NOMO-1 (cell line): Measurements from ENCODE around the gene MMP14.
"Not testable (repeated sequence)": the region's sequence is repeated elsewhere in the genome, so short reads cannot be mapped to it uniquely, and the experiment has no call there.

ENCODE experiments used
- DNase-seq, 2 experiments: peaks; one replicate each; lab custom pipeline; 2025; ENCODE audit not compliant: unreplicated experiment in 2 of 2; lab: John Stamatoyannopoulos, UW

Gene MMP14

DNA sequence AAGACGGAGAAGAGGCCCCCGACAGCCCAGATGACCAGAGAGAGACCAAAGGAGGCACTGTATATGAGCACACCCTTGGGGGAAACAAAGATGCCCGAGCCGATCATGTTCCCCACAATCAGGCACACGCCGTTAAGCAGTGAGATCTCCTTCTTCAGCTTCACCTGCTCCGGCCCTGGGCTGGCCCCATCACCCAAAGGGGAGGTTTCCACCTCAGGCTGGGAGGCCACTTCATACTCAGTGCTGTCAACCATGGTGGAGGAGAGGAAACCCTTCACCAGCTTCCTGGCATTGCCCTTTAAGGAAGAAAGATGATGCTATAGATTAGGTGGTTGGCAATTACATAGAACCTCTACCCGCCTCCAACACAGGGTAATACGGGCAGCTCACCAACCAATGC is 23.2 kb upstream of the MMP14 start:
- no peak for DNase-seq

DNA sequence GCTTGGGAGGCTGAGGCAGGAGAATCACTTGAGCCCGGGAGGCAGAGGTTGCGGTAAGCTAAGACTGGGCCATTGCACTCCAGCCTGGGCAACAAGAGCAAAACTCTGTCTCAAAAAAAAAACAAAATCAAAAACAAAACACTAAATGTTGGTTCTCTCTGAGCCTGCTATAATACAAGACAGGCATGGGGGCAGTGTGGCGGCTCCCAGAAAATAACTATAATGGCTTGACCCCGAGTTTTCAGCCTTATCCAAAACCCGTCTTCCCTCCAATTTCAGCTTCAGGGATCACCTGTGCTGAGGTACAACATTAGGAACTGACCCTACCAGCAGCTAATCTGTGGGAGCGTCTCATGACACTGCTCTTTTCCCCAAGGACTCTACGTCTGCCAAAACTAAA is 22.0 kb upstream of the MMP14 start:
- DNase-seq: no peak

DNA sequence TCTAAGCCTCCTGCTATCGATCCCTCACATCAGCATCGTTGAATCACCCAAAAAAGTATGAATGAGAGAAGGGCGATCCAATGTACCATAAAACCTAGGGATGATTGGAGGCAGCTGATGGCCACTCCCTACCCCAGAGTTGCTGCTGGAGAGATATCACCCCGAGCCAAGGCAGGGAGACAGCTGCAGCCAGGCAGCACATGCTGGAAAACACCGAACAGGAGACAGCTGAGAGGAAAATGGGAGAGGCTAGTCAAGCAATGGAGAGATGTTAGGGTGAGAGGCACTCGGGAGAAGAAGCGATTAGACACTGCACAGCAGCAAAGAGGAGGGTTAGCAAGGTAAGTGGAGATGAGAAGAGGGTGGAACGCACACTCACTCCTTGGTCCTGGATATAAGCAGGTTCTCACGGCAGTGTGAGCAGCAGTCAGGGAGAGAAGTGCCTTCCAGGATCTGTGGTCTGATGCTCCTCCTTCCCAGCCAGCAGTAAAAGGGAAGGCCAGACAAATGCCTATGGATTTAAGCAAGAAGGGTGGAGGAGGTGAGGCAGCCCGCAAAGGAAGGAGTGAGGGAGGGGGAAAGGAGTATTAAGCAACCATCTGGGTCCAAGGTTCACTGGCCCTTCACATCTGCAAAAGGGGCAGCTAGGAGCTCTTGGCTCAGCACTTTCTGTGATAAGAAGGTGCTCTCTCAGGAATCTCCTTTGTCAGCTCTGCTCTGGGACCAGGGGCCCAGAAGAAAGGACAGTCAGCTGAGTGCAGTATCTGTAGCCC is 21.3 kb upstream of the MMP14 start, which contains the start of gene SLC7A7:
TSS of gene SLC7A7 (minus strand) at position 495 of the 773 bp plus-strand sequence. CDS start 2,037 bp downstream, outside the sequence.
- DNase-seq: peak; percentile 60 to 71

DNA sequence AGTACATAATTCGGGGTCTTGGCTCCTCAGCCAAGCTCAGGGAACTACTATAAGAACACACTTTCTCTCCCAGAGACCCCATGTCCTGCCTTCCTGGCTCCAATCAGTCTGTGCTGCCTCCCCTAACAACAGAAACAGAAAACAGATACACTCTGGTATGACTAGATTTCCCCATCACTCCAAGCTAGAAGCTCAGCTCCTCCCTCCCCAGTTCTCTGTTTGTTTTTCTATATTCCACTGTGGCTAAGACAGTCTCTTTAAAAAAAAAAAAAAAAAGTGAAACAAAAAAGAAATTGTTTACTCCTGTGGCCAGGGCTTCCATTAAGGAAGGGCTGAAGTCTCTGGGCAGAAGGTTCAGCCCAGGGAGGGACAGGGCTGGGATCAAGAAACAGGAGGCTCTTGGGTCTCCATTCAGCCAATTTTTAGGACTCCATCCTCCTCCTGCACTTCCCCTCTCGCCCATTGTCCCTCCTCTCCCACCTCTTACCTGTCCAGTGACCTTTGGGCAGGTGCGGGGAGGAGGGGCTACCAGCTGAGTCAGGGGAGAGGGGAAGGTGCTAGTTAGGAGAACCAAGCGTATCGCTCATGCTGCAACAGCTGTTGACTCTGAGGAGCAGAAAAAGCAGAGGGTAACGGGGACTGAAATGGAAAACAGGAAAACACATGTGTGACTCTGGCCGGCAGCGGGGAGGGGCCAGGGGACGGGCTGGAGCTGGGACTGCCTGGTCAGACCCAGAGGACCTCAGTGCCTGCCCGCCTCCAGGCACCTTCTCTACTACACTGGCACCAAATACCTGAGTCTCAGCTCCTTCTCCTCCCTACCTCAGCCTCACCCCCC is 17.0 kb upstream of the MMP14 start:
- DNase-seq: no peak

DNA sequence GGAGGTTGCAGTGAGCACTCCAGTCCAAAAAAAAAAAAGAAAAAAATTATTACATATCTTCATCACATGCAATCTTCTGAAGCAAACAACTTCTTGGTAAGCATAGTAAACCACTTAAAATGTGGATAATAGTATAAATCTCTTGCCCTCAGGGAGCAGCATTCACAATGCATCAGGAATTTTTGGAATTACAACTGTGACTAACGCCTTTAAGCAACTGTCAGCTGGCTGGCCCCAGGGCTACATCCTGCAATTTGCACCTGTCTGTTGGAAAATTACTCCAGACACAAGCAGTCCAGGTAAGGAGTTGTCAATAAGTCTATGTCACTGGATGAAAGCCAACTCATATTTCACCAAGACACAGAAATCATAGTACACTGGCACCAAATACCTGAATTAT is 15.7 kb upstream of the MMP14 start:
- no peak for DNase-seq

DNA sequence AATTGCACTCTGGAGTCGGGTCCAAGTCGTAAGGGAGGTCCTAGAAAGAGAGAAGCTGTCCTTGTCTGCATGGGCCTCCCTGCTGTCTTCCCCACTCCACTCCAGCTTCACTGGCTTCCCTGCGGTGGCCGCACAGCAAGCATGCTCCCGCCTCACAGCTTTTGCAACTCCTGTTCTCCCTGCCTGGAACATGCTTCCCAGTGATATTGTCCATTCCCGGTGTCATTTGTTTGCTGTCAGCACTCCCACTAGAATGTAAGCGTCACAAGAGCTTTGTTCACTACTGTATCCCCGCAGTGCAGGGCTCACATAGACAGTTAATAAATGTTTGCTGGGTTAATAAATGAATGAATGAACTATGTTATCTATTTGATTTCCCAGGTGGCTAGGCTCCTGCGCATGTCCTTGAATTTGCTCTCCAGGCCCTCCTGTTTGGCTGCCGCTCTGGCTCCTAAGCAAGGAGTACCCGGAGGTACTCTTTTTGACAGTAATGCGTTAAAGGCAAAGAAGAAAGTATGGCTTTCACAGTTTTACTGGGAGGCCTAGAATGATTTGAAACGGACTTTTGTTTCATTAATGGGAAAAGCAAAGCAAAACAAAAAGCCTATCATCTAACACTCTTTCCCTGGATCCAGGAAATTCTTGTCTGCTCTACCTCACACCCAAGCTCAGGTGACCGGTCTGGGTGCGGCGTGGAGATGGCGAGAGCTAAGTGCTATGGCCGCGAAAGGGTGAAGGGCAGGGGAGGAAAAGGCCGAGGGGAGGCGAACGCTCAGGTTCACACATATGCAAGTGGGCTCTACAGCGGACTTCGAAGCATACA is 15.0 kb upstream of the MMP14 start:
- DNase-seq: no peak

DNA sequence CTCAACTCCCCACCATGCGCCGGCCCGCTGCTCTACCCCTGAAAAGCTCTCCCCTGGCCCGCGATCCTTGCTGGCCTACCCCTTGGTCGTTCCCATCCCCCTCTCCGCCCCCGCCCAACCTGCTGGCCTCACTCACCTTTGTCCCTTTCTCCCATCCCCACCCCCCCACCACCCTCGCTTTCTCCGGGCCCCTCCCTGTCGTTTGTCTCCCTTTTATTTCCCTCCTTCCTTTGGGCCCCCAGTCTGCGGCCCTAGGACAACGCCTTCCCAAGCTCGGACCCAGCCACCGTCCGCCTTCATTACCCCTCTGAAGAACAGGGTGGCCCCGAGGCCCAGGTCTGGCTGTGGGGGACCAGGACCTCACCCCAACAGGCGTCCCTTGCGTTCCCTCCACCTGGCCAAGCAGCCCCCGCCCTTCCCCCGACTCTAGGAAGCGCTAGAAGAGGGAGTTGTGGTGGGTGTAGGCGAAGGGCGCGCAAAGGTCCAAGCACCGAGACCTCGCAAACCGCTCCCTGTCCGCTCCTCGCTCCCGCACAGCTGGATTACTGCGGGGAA is 14.3 kb upstream of the MMP14 start:
- no peak for DNase-seq

DNA sequence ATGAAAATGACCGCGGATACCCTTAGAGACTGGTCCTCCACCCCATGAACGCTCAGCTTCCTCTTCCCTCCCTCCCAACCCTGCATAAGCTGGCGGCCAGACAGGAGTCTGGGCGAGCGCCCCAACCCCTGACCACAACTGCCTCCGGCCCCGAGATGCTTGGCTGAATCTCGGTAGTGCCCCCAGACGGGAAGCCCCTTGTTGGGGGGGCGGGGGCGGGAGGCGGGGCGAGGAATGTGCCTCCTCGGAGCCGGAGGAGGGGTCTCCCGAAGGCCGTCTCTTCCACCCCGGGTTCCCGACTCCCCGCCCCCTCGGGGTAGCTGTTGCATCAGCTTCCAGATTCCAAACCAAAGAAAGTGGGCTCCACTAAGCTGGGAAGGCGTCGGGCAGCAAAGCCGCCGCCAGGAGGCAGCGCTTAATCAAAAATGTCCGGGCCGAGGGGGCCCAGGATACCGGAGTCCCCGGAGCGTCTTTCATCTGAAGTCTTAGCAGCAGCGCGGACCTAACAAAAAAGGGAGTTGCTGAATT is 13.8 kb upstream of the MMP14 start:
- peak; percentile 42 to 45 for DNase-seq

DNA sequence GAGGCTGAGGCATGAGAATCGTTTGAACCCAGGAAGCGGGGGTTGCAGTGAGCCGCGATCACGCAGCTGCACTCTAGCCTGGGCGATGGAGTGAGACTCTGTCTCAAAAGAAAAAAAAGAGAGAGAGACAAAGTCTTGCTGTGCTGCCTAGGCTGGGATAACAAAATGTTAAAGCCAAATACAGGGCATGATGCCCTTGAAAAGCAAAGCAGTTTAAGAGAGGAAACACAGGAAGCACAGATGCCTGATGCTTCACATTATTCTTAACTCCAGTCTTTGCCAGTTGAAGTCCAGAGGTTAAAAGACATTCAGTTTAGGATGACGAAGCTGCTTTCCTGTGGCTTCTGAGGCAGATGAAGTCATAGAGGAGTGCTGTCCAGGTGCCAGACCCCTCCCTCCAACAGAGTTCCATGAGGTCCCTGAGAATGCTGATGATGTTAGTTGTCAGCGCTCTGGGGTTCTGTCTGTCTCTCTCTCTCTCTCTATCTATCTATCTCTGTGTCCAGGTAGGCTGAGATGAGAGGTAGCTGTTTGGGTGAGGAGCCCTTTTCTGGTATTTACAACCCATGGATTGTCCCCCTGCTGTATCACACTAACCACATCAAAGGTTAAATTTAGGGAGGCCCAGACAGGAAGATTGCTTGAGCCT is 11.6 kb upstream of the MMP14 start:
- no peak for DNase-seq

DNA sequence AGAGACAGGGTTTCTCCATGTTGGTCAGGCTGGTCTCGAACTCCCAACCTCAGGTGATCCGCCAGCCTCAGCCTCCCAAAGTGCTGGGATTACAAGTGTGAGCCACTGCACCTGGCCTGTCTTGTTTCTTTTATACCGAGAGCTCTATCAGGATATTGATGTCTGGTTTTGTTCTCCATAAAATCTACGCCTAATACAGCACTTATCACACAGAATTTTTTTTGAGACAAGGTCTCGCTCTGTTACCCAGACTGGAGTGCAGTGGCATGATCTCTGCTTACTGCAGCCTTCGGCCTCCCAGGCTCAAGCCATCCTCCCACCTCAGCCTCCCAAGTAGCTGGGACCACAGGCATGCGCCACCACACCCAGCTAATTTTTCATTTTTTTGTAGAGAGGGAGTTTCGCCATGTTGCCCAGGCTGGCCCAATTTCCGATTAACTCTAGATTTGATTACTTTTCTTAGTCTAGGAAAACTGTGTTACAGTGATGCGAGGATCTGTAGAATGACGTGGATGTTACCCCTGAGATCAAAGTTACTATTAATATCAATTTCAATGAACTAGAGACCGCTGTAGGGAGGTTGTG is 7.2 kb upstream of the MMP14 start:
- not testable (repeated sequence) for DNase-seq

DNA sequence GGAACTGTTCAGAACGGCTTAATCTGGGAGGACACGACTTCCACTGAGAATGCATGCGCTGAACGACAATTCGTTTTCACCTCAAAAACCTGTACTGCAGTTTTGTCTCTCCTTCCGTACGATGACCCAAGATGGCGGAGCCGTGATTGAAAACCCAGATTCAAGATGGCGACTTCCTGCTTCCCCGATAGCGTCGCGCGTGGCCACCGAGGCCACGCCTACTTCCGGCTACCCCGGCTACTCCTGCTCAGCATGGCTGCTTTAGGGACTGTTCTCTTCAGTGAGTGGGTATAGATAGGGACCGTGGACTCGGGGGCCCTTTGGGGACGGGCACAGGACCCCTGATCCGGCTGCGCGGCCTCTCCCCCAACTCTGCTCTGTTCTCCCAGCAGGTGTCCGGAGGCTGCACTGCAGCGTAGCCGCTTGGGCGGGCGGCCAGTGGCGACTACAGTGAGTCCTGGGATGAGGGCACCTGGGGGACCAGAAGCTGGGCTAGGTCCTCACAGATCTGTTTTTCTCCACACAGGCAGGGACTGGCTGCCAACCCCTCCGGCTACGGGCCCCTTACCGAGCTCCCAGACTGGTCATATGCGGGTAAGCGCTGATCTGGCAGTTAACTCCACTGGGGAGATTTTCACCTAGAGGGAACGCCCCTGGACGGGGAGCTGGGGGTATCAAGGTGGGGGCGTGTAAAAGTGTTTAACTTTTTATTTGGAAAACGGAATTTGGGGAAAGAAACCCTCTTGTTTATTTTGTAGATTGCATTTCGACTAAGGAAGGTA is 6.5 kb upstream of the MMP14 start, which contains the start of gene MRPL52:
TSS of gene MRPL52 (plus strand) at position 227 of the 782 bp plus-strand sequence. CDS start at position 253, 26 bp downstream.
- DNase-seq: peak; percentile 67 to 90

DNA sequence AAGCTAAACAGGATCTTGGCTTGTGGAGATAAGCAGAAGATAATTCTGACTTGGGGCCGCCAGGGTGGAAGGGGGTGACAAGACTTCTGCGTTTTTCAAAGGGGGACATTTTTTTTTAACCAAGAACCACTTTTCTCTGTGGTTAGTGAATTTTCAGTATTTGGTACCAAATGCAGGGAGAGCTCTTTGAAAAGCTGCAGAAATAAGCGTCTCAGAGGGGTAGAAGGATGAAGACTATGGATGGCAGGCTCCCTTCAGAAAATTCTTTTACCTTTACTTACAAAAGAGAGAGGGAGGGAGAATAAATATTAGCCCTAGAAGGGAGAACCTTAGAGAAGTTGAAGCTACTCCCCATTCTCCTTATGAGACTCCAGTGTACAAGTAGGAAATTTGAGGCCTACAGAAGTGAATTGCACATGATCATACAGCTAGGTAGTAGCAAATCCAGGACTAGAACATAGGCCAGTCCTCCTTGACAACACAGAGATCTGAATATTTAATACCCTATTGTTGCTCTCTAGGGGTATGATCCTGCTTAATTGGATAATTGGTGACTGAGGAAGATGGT is 5.9 kb upstream of the MMP14 start:
- no peak for DNase-seq

DNA sequence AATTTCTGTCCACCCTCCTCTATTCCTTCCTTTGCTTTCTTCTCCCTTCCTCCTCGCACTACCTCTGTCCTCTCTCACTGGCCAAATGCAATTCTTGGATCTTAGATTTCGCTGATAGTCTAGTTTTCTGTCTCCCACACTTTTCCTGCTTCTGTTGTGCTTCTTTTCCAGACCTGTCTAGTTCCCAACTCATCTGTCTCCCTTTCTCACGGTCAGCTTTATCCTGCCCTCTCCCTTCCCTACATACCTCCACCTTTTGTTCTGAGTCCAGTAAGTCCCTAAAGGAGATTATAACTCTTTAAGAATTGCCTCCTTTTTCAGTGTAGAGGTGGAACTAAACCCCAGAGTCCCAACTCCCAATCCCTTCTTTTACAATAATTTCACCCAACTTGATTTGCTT is 880 bp upstream of the MMP14 start:
- DNase-seq: no peak

DNA sequence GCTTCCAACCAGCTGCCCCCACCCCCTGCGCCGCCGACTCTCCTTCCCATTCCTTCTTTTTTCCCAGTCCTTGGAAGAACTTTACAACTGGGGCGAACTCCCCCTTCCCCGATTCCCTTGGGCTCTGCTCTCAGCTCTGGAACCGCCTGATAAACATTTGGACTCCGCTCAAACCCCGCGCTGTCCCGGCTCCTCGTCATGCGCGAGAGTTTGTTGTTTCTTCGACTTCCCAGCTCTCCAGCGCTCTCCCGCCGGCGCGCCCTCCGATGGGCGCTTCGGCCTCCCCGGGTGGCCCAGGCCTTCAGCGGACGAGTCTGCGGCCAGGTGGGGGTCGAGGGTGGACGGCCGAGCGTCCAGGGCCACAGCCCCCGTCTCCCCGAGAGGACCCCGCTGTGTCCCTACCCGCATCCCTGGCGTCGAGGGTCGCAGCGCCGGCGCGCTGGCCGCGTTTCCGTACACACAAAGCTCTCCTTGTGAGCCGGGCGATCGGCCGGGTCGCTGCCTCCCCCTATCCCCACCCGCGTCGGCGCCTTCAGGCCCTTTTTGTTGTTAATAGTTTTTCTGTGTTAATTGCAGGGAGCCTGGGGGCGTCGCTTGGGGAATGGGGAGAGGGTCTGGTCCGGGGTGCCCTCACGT is 847 bp downstream of the MMP14 start:
- DNase-seq: peak in 1 of 2 experiments; percentile 15

DNA sequence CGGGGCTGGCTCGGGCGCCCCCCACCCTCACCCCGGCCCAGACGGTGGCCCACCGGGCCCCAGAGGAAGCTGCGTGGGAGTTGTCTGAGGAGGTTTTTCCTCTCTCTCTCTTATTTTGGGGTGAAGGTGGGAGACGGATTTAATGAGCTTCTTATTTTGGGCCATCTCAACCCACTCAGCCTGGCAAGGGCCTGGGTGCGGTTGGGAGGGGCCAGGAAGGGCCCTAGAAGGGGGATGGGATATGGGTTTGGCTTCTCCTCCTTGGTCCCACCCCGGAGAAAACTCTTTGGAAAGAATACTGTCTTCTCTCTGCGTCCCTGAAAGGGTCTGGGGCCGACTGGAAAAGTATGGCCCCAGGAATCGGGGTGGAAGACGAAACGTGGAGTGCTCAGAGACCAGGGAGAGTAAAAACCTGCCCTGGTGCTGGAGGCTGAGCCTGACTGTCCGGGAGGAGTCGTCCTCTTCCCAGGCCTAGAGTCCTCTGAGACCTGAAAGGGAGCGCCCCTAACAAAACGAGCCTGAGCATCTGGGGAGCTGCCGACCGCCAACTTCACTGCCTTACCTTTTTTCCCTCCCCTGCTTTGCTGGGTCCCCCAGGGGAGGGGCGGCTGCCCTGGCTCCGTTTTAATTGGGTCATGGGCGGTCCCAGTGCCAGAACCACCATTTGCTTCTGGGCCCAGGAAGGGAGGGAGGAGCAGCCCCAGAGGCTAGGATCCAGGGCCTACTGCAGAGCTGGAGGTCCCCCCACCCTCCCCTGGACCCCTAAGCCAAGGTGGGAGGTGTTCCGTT is 1.6 kb downstream of the MMP14 start:
- no peak for DNase-seq

DNA sequence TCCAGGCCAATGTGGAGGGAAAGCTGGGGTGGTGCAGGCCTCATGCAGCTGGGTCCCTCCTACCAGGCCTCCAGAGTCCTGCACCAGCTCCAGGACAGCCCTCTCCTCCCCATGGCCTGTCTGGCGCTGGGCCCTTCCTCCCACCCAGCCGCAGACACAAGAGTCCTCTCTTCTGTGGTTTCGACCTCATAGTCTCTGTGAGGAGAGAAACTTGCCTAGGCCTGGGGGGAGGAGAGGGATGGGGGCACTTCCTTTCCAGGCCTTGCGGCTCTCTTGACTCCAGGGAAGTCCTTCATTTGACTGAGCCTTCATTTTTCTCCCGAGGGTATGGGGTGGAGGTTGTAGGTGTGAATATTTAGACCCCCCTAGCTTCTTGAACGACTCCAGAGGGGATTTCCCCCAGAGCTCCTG is 2.3 kb downstream of the MMP14 start:
- DNase-seq: no peak

DNA sequence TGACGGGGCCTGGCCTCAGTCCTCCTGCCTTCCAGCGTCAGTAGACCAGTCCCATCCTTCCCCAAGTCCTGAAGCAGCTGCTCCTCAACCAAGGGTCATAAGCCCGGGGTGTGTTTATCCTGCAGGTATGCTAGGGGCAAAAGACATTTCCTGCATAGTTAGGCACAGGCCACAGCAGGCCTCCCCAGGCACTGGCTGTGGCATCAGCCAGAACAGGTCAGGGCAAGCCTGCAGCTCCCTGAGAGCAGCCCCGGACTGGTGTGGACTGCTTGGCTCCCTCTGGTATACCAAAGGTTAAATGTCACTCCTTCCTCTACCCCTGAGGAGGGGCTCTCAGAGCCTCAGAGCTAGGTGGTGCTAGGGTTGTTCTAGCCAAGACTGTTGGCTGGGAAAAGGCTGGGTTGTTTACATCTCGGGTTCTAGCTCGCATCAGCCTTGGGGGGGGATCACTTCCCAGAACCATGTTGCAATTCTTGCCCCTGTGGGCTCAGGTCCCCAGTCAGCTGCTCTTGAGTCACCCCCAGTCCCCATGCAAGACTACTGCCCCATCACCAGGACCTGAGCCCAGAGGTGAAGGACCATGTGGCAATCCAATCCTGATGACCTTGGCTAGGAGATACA is 2.9 kb downstream of the MMP14 start:
- DNase-seq: no peak
